ENCODE data around the gene RBMS1.

RBMS1 gene

GRCh38 chr2:160353813-160354212 is 139.8 kb downstream of the RBMS1 start:
- no peak for DNase-seq

- DNase-seq: no peak
These were observed 140.4 kb downstream of the RBMS1 start for GRCh38 chr2:160353166-160353565.

- DNase-seq: no peak
These were observed 141.1 kb downstream of the RBMS1 start for GRCh38 chr2:160352500-160352899.

- DNase-seq: no peak
These were observed 141.7 kb downstream of the RBMS1 start for GRCh38 chr2:160351956-160352355.

DNA sequence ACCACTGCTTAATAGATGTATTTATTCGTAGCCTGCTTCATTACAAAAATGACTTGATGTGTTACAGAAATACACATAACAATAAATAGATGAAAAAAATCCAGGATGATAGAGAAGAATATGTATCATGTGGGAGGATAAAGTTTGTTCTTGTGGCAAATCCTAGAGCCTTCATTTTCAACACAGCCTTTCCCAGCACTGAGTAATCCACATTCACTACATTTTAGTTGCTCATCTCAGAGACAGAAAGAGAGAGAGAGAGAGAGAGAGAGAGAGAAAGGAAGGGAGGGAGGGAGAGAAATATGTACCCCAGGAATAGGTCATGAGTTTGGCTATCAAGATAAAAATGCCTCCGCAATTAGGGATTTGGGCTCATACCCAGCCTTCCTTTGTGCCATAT is 144.3 kb downstream of the RBMS1 start:
- DNase-seq: no peak

- no peak for DNase-seq
These were observed 146.2 kb downstream of the RBMS1 start for GRCh38 chr2:160347269-160347863.

DNA sequence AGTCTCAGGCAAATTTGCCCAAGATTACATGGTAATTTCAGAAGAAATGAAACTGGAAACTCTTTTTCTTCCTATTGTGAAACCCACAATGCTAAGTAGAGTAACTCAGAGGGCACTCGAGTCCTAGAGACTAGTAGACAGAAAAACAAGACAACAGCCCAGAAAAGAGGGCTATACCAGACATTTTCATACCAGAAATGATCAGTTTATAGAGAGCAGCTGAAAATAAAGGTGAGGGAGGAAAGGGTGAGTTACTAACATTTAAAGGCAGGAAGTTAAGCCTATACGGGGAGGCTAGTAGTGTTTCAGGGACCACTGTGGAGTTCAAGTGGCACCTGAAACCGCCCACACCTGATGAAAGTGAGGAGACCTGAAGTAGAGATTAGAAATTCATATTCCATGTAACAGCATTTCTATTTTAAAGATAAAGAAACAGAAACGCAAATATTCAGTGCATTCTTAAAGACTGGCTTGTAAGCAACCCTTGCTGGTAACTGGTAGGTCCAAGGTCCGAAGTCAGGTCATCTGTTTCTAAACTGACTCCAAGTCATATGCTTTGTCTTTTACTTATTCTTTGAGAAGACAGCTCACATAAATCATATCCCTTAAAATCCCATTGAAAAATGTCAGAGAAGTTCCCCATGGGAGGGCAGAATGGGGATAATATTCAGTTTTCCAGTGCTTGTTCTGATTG is 148.4 kb downstream of the RBMS1 start:
- DNase-seq: no peak

GRCh38 chr2:160343404-160343803 is 150.2 kb downstream of the RBMS1 start:
- no peak for DNase-seq

- DNase-seq: no peak
These were observed 153.9 kb downstream of the RBMS1 start for GRCh38 chr2:160339726-160340125.

GRCh38 chr2:160338901-160339685 is 154.5 kb downstream of the RBMS1 start:
- DNase-seq: no peak

DNA sequence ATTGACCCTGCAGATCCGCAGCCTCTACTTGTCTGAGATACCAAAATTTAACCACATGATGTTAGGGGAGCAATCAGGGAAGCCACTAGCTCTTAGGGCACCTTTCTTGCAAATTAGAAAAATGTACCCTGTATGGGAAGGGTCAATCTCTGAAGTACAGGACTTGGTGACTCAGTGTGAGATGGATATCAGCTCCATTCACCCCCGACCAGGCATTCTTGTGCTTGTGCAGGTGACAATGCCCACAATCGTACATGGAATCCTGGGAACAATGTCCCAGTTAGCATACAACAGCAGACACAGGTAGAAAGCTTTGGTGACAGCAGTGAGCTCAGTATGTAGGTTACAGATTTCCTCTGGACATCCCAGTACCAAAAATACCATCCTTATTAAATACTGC is 155.9 kb downstream of the RBMS1 start:
- no peak for DNase-seq

- DNase-seq: no peak
These were observed 157.0 kb downstream of the RBMS1 start for GRCh38 chr2:160336635-160337034.

DNA sequence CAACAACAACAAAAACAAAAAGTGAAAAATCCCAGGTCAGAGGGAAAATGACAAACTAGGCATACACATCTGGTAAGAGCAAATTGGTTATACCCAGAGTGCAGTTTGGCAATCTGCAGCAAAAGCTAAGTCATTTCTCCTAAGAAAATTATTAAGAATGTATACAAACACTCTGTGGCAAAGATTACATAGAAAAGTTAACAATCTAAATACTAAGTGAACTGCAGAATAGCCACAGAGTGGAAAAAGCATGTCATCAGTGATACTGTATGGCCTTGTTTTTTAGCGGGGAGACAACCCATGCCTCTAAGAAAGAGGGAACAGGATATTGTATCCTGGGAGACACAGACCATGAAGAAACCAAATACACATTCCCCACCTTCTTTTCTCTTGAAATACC is 157.5 kb downstream of the RBMS1 start:
- no peak for DNase-seq

- DNase-seq: no peak
These were observed 158.2 kb downstream of the RBMS1 start for GRCh38 chr2:160335441-160335840.

DNA sequence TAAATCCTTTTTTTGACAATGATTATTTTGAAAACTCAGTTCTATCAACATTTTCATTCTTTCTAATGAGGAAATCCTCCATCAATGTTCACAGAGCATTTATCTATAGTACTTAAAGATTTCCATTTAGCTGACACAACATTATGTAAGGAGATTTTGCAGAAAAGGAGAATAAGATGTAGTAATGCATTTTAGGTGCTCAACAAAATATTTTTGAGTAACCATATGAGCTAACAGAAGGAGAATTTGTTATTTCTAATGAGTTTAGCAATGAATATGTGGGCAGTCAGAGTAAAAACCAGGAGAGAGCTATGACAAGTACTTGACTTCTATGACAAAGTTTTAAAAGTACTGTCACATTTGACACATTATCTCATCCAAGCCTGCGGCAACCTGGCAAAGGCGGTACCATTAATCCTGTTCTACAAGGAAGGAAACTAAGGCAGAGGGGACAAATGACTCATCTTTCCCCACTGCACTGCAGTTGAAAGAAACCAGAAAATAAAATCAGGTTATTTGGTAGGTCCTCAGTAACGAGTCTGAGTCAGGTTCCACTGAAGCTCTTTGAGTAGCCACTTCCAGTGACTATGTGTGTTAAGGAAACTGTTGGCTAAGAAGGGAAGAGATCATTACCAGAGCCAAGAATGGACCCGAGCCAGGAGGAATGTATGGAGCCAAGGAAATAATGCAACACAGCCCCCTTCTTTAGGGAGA is 159.4 kb downstream of the RBMS1 start:
- DNase-seq: no peak

- DNase-seq: no peak
These were observed 160.1 kb downstream of the RBMS1 start for GRCh38 chr2:160333324-160334027.

- no peak for DNase-seq
These were observed 161.3 kb downstream of the RBMS1 start for GRCh38 chr2:160332318-160332717.

GRCh38 chr2:160331258-160332025 is 162.2 kb downstream of the RBMS1 start:
- DNase-seq: no peak

- DNase-seq: no peak
These were observed 164.6 kb downstream of the RBMS1 start for GRCh38 chr2:160328811-160329527.

DNA sequence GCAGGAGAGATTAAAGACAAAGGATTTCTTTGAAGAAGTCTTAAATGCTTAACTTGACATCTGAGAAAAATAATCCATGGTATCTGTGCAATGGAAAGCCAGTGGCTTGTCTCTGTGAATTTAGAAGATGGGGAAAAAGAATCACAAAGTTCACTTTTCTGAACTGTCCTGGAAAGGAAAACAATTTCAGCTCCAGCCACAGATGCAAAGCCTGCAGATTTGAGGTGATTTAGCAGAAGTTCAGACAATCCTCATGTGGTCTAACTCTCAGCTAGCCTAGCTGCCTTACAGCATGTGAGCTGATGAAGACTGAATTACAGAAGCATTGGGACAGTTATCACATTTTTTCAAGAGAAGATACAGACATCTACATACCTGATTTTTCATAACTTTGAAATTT is 166.8 kb downstream of the RBMS1 start:
- DNase-seq: no peak

- DNase-seq: no peak
These were observed 168.2 kb downstream of the RBMS1 start for GRCh38 chr2:160325418-160325817.
